Measurements from ENCODE around the gene ADAMTS2.

- TF ChIP-seq CTCF (IDR thresholded peaks at IDR 0.05; ENCODE audit: insufficient read depth, low read depth, low read length) (no peak), EZH2 (IDR thresholded peaks at IDR 0.05; ENCODE audit: insufficient read depth, low read length) (no peak)
Measured at GRCh38 chr5:179307013-179307800, 38.1 kb downstream of the ADAMTS2 start.

Data from astrocyte (in vitro differentiated cells and primary cell).